ENCODE measurements around the gene DNAJC4.
A peak's percentile ranks its signal among the peaks of the same experiment; 100 is the strongest.

The DNAJC4 gene

DNA sequence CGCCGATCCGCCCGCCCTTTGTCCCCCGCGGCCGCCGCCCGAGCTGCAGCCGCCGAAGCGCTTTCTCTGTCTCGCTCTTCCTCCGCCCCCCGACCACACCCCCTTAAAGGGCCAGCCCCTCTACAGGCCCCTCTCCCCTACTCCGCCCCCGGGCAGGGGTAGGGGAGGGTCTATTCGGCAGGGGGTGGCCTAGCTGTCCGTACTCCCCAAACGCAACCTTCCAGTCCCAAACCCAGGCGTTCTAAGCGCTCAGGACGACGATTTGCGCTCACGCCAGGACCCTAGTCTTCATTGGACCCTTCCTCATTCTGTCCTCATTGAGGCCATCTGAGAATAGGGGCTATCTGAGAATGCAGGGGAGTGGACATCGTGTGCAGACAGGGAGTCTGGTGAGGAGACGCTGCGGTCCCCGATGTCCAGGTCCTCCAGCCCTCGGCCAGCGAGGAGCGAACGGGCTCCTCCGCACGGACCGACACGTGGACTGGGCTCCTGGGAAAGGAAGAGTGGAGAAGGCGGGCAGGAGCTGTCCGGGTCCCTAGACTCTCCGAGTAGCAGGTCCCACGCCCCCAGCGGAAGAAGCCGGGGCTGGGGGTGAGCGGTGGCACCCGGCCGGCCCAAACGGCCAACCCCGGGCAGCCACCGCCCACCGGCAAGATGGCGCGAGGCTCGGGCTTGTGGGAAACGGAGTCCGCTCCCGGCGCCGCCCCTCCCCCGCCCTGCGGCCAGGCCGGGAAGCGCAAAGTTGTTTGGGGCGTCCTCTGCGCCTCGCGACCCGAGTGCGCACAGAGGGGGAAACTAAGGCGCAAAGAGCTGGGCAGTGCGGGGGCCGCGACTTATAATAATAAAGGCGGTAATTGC is 16.8 kb downstream of the DNAJC4 start, which contains the start of gene PPP1R14B:
TSS of gene PPP1R14B (minus strand) at position 73 of the 858 bp plus-strand sequence. CDS start 270 bp downstream, outside the sequence.
- peak within 1 kb of the TSS; percentile 91 for H3K4me3 ChIP-seq (ENCODE audit: low read depth, low read length)
- TF ChIP-seq, protein P1, sequence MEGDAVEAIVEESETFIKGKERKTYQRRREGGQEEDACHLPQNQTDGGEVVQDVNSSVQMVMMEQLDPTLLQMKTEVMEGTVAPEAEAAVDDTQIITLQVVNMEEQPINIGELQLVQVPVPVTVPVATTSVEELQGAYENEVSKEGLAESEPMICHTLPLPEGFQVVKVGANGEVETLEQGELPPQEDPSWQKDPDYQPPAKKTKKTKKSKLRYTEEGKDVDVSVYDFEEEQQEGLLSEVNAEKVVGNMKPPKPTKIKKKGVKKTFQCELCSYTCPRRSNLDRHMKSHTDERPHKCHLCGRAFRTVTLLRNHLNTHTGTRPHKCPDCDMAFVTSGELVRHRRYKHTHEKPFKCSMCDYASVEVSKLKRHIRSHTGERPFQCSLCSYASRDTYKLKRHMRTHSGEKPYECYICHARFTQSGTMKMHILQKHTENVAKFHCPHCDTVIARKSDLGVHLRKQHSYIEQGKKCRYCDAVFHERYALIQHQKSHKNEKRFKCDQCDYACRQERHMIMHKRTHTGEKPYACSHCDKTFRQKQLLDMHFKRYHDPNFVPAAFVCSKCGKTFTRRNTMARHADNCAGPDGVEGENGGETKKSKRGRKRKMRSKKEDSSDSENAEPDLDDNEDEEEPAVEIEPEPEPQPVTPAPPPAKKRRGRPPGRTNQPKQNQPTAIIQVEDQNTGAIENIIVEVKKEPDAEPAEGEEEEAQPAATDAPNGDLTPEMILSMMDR (IDR thresholded peaks at IDR 0.05; ENCODE audit: low read depth, low read length) = no peak

DNA sequence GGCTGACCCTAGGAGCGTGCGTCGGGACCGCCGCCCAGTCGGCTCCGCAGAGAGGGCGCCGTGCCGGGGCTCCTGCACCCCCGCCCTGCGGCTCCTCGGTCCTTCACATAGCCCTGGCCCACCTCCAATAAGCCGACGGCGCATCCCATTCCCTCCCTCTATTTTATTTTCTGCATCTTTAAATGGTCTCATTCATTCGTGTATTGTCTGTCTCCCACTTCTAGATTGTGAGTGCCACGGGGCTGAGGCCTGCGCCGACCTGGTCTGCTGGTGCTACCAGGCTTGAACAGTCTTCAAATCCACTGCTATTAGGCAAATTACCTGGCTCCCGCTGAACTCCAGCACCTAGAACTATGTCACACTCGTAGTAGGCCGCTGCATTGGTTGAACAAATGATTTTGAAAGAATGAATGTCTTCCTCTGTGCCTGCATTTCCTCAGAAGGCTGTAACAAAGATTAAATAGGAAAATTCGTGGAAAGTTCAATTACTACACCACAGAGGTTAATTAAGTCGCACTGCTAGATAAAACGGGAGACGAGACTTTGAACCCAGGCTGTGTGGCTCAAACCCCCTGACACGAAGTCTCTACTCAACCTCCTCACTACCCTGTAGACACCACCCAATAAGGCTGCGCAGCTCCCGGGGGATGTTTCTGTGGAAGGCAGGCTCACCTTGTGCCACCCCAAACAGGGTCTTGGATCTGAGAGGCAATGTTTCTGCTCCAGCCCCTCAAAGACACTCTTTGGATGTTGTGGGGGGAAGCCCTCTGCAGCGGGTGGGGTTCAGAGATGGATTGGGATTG is 17.6 kb downstream of the DNAJC4 start:
- peak overlapping the region; percentile 65 for H3K4me3 ChIP-seq (ENCODE audit: low read depth, low read length)
- TF ChIP-seq, protein P1 (IDR thresholded peaks at IDR 0.05; ENCODE audit: low read depth, low read length) = no peak

DNA sequence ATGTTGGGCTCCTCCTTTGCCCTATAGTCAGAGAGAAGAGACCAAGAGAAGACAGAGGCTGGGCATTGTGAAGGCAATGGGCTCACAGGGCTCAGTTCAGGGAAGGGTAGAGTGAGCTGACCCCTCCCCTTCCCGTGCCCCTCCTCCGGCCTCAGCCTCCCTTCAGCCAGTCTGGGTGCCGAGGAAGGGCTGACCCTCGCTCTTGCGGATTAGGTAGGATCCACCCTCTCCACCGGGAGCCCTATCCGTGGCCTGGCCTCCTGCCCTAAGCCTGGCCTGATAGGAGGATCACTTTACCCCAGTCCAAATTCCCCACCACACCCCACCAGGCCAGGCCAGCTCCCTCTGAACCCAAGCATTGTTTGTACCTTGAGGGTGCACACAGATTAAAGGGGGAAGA is 18.2 kb downstream of the DNAJC4 start:
- no peak overlapping the region for H3K4me3 ChIP-seq (ENCODE audit: low read depth, low read length)
- TF ChIP-seq, protein P1 (IDR thresholded peaks at IDR 0.05; ENCODE audit: low read depth, low read length) = no peak

DNA sequence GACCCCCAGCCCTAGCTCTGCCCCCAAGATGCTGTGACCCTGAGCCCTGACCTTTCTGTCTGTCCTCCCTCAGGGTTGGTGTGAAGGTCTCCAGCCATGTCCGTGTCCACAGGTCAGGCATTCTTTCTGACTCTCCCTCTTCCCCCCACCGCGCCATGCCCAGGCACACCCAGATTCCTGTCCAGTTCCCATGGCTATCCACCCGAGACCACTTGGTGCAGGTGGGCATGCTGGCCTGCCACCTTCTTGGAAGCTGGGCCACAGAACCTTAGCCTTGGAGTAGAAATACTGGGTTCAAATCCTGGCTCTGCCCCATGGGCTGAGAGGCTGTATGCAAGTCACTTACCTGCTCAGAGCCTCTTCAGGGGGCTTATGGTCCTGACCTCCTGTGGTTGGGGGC is 18.7 kb downstream of the DNAJC4 start:
- TF ChIP-seq, protein P1 (IDR thresholded peaks at IDR 0.05; ENCODE audit: low read depth, low read length) = no peak

DNA sequence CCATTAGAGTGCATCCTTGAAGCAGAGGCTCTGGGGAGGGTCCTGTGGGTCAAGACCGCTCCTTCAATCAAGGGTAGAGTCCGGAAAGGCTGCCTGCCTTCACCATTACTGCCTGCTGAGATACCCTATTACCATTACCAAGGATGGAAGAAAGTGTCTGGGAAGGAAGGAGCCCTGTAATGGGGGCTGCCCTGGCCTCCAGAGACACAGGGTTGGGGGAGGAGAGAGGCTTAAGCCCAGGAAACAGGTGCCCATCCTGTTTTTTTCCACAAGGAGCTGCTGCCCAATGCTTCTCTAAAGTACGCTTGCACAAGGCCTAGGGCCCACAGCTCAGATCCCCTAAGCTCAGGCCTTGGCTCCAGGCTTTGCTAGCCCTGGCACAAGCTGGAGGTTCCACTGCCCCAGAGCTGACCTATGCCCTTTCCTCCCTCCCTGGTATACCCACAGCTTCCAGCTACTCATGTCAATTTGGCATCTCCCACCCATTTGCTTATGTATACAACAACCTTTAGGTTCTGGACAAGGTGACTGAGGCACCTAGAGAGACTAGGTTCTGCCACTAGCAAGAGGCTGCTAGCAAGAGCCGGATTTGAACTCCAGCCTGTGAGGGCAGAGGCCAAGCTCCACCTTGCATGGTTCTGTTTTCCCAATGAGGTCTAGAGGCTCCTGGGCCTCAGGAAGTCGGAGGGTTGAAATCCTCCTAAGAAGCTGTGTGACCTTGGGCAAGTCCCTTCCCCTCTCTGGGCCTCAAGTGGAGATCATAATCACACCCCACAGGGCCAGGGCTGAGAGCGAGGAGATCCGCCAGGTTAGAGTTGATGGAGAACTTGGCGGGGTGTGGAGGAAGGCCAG is 19.4 kb downstream of the DNAJC4 start:
- TF ChIP-seq, protein P1 (IDR thresholded peaks at IDR 0.05; ENCODE audit: low read depth, low read length) = no peak

More for the DNA sequence above, 18.7 kb downstream of the DNAJC4 start:
- no peak overlapping the region for H3K4me3 ChIP-seq (ENCODE audit: low read depth, low read length)

DNA sequence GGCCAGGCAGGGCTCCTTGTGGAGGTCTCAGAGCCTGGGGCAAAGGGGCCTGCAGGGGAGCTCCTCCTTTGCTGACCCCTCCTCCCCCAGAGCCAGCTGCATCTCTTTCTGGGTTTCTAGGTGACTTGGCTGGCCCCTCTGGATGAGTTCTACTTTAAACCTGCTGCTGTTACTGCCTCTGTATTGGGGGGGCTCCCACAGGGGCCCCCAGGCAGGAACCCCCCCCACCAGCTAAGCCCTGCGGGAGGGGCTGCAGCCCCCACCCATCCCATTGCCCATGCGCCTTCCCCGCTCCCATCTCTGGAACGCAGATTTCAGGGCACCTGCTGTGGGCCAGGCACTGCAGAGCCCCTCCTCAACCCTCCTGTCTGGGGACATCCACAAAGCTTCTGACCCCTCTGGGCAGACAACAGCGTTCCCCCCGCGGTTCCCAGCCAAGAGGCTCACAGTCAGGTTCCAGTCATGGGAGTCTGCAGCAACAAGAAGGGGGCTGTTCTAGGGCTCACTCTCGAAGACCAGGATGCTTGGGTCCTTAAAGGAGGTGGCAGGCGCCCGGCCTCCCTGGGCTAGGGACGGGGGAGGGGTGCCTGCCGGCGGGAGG is 20.2 kb downstream of the DNAJC4 start:
- H3K4me3 ChIP-seq (ENCODE audit: low read depth, low read length) = peak overlapping the region; percentile 60
- TF ChIP-seq, protein P1 (IDR thresholded peaks at IDR 0.05; ENCODE audit: low read depth, low read length) = no peak

More for the DNA sequence above, 19.4 kb downstream of the DNAJC4 start:
- no peak overlapping the region for H3K4me3 ChIP-seq (ENCODE audit: low read depth, low read length)
